Liver (tissue), 9 donors: Measurements from ENCODE around the gene CCDC136. TPM values are rescaled to one million over a fixed set of nuclear protein-coding genes. Genes with fewer than 3 reads are reported as not detected.

ENCODE experiments used
- DNase-seq: peaks from one replicate; pipeline ENCODE4 v3.0.0-alpha.2; 2017; ENCODE audit warnings: low spot score
- H3K27ac ChIP-seq, 2 donors: one replicate each; pipeline ENCODE4 v1.7.0; 2013; ENCODE audit warnings: inconsistent platforms in 2 of 2, low read length in 2 of 2, control low read depth in 1 of 2, low read depth in 1 of 2, mild to moderate bottlenecking in 1 of 2
- H3K27me3 ChIP-seq, 4 donors: one replicate each; pipeline versions ENCODE4 v1.6.1 to v1.7.0; 2013; ENCODE audit warnings: low read length in 3 of 4, inconsistent platforms in 1 of 4, mild to moderate bottlenecking in 1 of 4, moderate library complexity in 1 of 4; ENCODE audit not compliant: control insufficient read depth in 4 of 4, insufficient read depth in 4 of 4
- H3K36me3 ChIP-seq, 4 donors: one replicate each; pipeline versions ENCODE4 v1.6.1 to v1.7.0; 2013; ENCODE audit warnings: low read length in 3 of 4, mild to moderate bottlenecking in 3 of 4, low read depth in 1 of 4, moderate library complexity in 1 of 4; ENCODE audit not compliant: control insufficient read depth in 4 of 4, insufficient read depth in 3 of 4
- H3K4me1 ChIP-seq, 4 donors: one replicate each; pipeline versions ENCODE4 v1.6.1 to v1.7.0; 2013; ENCODE audit warnings: low read length in 3 of 4, mild to moderate bottlenecking in 3 of 4, moderate library complexity in 1 of 4; ENCODE audit not compliant: control insufficient read depth in 4 of 4, insufficient read depth in 4 of 4
- H3K4me3 ChIP-seq, 3 donors: one replicate each; pipeline versions ENCODE4 v1.6.1 to v1.7.0; 2013; ENCODE audit warnings: low read length in 3 of 3, control low read depth in 1 of 3, low read depth in 1 of 3, mild to moderate bottlenecking in 1 of 3
- H3K9ac ChIP-seq, 2 donors: one replicate each; pipeline ENCODE4 v1.7.0; 2013; ENCODE audit warnings: low read length in 2 of 2, mild to moderate bottlenecking in 2 of 2, moderate library complexity in 2 of 2, control low read depth in 1 of 2, low read depth in 1 of 2
- H3K9me3 ChIP-seq, 4 donors: one replicate each; pipeline versions ENCODE4 v1.6.1 to v1.7.0; 2013; ENCODE audit warnings: low read length in 3 of 4; ENCODE audit not compliant: control insufficient read depth in 4 of 4
- EGR1 ChIP-seq, 2 donors: IDR thresholded peaks; 2 replicates each; pipeline ENCODE4 v1.6.1; 2016 to 2018; ENCODE audit warnings: antibody characterized with exemption in 2 of 2, low read depth in 2 of 2
- FOXA1 ChIP-seq: IDR thresholded peaks from 2 replicates; pipeline ENCODE4 v1.6.1; 2016; ENCODE audit warnings: antibody characterized with exemption
- FOXA2 ChIP-seq: IDR thresholded peaks from 2 replicates; pipeline ENCODE4 v1.6.1; 2016; ENCODE audit warnings: antibody characterized with exemption
- GABPA ChIP-seq, 2 donors: IDR thresholded peaks in 1 of 2; conservative IDR thresholded peaks in 1 of 2; 2 replicates each; pipeline ENCODE4 v1.6.1; 2016; ENCODE audit warnings: antibody characterized with exemption in 2 of 2, mild to moderate bottlenecking in 1 of 2, moderate library complexity in 1 of 2
- HNF4A ChIP-seq, 2 donors: conservative IDR thresholded peaks; 2 replicates each; pipeline ENCODE4 v1.6.1; 2016; ENCODE audit warnings: antibody characterized with exemption in 2 of 2, mild to moderate bottlenecking in 2 of 2
- JUND ChIP-seq, 2 donors: IDR thresholded peaks; 2 replicates each; pipeline ENCODE4 v1.6.1; 2016; ENCODE audit warnings: antibody characterized with exemption in 2 of 2
- MAX ChIP-seq: IDR thresholded peaks from 2 replicates; pipeline ENCODE4 v1.6.1; 2016; ENCODE audit warnings: antibody characterized with exemption
- NR2F2 ChIP-seq: IDR thresholded peaks from 2 replicates; pipeline ENCODE4 v1.6.1; 2016; ENCODE audit warnings: antibody characterized with exemption
- RAD21 ChIP-seq, 2 donors: IDR thresholded peaks; 2 replicates each; pipeline ENCODE4 v1.6.1; 2016; ENCODE audit warnings: antibody characterized with exemption in 2 of 2, mild to moderate bottlenecking in 2 of 2
- RXRA ChIP-seq, 2 donors: IDR thresholded peaks; 2 replicates each; pipeline ENCODE4 v1.6.1; 2017 to 2018; ENCODE audit warnings: antibody characterized with exemption in 2 of 2, mild to moderate bottlenecking in 1 of 2
- SP1 ChIP-seq: IDR thresholded peaks from 2 replicates; pipeline ENCODE4 v1.6.1; 2018; ENCODE audit warnings: antibody characterized with exemption, mild to moderate bottlenecking
- TAF1 ChIP-seq: conservative IDR thresholded peaks from 2 replicates; pipeline ENCODE4 v1.6.1; 2016; ENCODE audit warnings: antibody characterized with exemption, mild to moderate bottlenecking
- YY1 ChIP-seq: IDR thresholded peaks from 2 replicates; pipeline ENCODE4 v1.6.1; 2016; ENCODE audit warnings: antibody characterized with exemption, mild to moderate bottlenecking
- ZBTB33 ChIP-seq: IDR thresholded peaks from 2 replicates; pipeline ENCODE4 v1.6.1; 2016; ENCODE audit warnings: antibody characterized with exemption
- WGBS: extraction: QIAGEN DNeasy Blood & Tissue Kit; methylation state at CpG from one replicate; pipeline ENCODE4 v1.1.7; 2013; 5-methylcytosine and 5-hydroxymethylcytosine counted together
- polyA plus RNA-seq, 2 donors: library from polyadenylated mRNA; stranded (reverse) in 1 of 2; unstranded in 1 of 2; fragments of 200-250 nt in 1 of 2; fragments of >200 nt in 1 of 2; fragmentation: Nextera tagmentation in 1 of 2; extraction: Ambion mirVana in 1 of 2; gene quantifications; one replicate each; pipeline versions ENCODE4 v1.2.1 to v1.2.3, GENCODE V29; 2013 to 2015
- total RNA-seq, 2 donors: library from RNA; depleted of rRNA; stranded (reverse); fragments of >200 nt; gene quantifications; one replicate each; pipeline ENCODE4 v1.2.3, GENCODE V29; 2014
- TF ChIP-seq, protein P1 (sequence below): IDR thresholded peaks from 2 replicates; pipeline ENCODE4 v1.6.1; 2016; ENCODE audit warnings: antibody characterized with exemption
- TF ChIP-seq, protein P2 (sequence below): IDR thresholded peaks from 2 replicates; pipeline ENCODE4 v1.6.1; 2016; ENCODE audit warnings: antibody characterized with exemption, mild to moderate bottlenecking
- TF ChIP-seq, protein P3 (sequence below): fragments of 150-350 bp; IDR thresholded peaks from 2 replicates; pipeline ENCODE4 v1.5.1; 2017; ENCODE audit warnings: improper control_type of control experiment, low read depth, low read length; ENCODE audit not compliant: missing input control
- donor health status: healthy.
- donor health status: healthy.
- donor health status: healthy.
- donor health status: healthy.
- donor health status: healthy.

CCDC136 gene
- total and polyA plus RNA-seq, 4 donors: 0.09 to 0.59 (median 0.22) TPM

- Histone ChIP-seq H3K4me3 (no peak overlapping the region), H3K9me3 (no peaks in the 10 kb centered on the region)
- TF ChIP-seq GABPA (IDR thresholded peaks at IDR 0.05 in 1 of 2, conservative IDR thresholded peaks at IDR 0.05 in 1 of 2) (no peak), FOXA2 (no peak), JUND (IDR thresholded peaks at IDR 0.05) (no peak), RXRA (IDR thresholded peaks at IDR 0.05) (no peak), YY1 (no peak), NR2F2 (no peak), TAF1 (no peak), HNF4A (conservative IDR thresholded peaks at IDR 0.05) (no peak), FOXA1 (no peak), SP1 (no peak), EGR1 (IDR thresholded peaks at IDR 0.05; ENCODE audit: low read depth in 2 of 2) (no peak), ZBTB33 (no peak)
- TF ChIP-seq, protein P1, sequence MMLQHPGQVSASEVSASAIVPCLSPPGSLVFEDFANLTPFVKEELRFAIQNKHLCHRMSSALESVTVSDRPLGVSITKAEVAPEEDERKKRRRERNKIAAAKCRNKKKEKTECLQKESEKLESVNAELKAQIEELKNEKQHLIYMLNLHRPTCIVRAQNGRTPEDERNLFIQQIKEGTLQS: no peak
- TF ChIP-seq, protein P2, sequence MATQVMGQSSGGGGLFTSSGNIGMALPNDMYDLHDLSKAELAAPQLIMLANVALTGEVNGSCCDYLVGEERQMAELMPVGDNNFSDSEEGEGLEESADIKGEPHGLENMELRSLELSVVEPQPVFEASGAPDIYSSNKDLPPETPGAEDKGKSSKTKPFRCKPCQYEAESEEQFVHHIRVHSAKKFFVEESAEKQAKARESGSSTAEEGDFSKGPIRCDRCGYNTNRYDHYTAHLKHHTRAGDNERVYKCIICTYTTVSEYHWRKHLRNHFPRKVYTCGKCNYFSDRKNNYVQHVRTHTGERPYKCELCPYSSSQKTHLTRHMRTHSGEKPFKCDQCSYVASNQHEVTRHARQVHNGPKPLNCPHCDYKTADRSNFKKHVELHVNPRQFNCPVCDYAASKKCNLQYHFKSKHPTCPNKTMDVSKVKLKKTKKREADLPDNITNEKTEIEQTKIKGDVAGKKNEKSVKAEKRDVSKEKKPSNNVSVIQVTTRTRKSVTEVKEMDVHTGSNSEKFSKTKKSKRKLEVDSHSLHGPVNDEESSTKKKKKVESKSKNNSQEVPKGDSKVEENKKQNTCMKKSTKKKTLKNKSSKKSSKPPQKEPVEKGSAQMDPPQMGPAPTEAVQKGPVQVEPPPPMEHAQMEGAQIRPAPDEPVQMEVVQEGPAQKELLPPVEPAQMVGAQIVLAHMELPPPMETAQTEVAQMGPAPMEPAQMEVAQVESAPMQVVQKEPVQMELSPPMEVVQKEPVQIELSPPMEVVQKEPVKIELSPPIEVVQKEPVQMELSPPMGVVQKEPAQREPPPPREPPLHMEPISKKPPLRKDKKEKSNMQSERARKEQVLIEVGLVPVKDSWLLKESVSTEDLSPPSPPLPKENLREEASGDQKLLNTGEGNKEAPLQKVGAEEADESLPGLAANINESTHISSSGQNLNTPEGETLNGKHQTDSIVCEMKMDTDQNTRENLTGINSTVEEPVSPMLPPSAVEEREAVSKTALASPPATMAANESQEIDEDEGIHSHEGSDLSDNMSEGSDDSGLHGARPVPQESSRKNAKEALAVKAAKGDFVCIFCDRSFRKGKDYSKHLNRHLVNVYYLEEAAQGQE: no peak
These were observed 17.6 kb upstream of the CCDC136 start for GRCh38 chr7:128774029-128774689.

DNA sequence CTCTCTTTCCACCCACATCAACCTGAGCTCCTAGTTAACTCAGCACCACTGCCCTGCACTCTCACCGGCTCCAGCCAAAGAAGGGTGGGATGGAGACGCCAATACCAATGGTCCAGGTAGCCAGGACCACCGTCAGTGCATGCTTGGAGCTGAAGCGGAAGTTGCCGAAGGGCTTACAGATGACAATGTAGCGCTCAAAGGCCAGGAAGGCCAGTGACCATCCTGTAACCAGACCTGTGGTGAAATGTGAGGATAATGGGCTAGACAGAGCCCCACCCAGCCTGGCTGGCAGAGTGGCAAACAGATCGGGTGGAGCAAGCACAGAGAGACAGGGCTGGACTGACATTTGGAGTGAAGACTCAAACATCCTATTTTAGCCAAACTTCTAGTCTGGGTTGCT is 16.8 kb upstream of the CCDC136 start:
- no peak overlapping the region for H3K9ac ChIP-seq
- H3K4me1 ChIP-seq: no peaks in the 10 kb centered on the region
- 80% methylated on average over 7 of the region's 7 CpGs for WGBS
- H3K36me3 ChIP-seq: peaks cover 5 to 31% (median 16%) of the 10 kb centered on the region in 4 donors
- H3K9me3 ChIP-seq: no peaks in the 10 kb centered on the region
- H3K4me3 ChIP-seq: no peak overlapping the region
- TF ChIP-seq, protein P2: no peak
- TF ChIP-seq, protein P3, sequence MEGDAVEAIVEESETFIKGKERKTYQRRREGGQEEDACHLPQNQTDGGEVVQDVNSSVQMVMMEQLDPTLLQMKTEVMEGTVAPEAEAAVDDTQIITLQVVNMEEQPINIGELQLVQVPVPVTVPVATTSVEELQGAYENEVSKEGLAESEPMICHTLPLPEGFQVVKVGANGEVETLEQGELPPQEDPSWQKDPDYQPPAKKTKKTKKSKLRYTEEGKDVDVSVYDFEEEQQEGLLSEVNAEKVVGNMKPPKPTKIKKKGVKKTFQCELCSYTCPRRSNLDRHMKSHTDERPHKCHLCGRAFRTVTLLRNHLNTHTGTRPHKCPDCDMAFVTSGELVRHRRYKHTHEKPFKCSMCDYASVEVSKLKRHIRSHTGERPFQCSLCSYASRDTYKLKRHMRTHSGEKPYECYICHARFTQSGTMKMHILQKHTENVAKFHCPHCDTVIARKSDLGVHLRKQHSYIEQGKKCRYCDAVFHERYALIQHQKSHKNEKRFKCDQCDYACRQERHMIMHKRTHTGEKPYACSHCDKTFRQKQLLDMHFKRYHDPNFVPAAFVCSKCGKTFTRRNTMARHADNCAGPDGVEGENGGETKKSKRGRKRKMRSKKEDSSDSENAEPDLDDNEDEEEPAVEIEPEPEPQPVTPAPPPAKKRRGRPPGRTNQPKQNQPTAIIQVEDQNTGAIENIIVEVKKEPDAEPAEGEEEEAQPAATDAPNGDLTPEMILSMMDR: no peak
- no peak for TF ChIP-seq SP1
- no peak for TF ChIP-seq MAX
- no peak for TF ChIP-seq JUND (IDR thresholded peaks at IDR 0.05)
- no peak for TF ChIP-seq RAD21 (IDR thresholded peaks at IDR 0.05)
- no peak for TF ChIP-seq TAF1
- TF ChIP-seq, protein P1: no peak
- no peak for TF ChIP-seq FOXA1
- TF ChIP-seq RXRA (IDR thresholded peaks at IDR 0.05): no peak
- no peak for TF ChIP-seq HNF4A (conservative IDR thresholded peaks at IDR 0.05)
- H3K27ac ChIP-seq: no peak overlapping the region
- DNase-seq: no peak
- no peaks in the 10 kb centered on the region for H3K27me3 ChIP-seq

More at GRCh38 chr7:128774029-128774689, 17.6 kb upstream of the CCDC136 start:
- Histone ChIP-seq H3K36me3 (peaks cover 5 to 36% (median 24%) of the 10 kb centered on the region in 4 donors), H3K27me3 (no peaks in the 10 kb centered on the region), H3K4me1 (no peaks in the 10 kb centered on the region), H3K9ac (no peak overlapping the region), H3K27ac (no peak overlapping the region)
- WGBS: 95% methylated on average over 13 of the region's 13 CpGs
- DNase-seq: no peak
